Measurements from ENCODE around the gene PRKACG. TPM values are rescaled to one million over a fixed set of nuclear protein-coding genes. Genes with fewer than 3 reads are reported as not detected.

Gene PRKACG
- total and polyA plus RNA-seq, 2 donors = not detected

GRCh38 chr9:68980341-68980914, 33.5 kb downstream of the PRKACG start:
- Histone ChIP-seq H3K27ac (ENCODE audit: low read depth in 1 of 2, low read length in 1 of 2) (no peak overlapping the region), H3K9me3 (ENCODE audit: control insufficient read depth in 2 of 2, insufficient read depth in 1 of 2, low read length in 1 of 2) (no peaks in the 10 kb centered on the region), H3K4me1 (ENCODE audit: control insufficient read depth in 2 of 2, insufficient read depth in 2 of 2, low read length in 2 of 2) (peaks cover 0 to 3% of the 10 kb centered on the region in 2 donors), H3K4me3 (ENCODE audit: low read length in 2 of 2) (no peak overlapping the region), H3K27me3 (ENCODE audit: control insufficient read depth in 2 of 2, insufficient read depth in 1 of 2, low read length in 1 of 2) (no peaks in the 10 kb centered on the region), H3K36me3 (ENCODE audit: control insufficient read depth in 2 of 2, insufficient read depth in 2 of 2, low read length in 1 of 2) (no peaks in the 10 kb centered on the region)
- DNase-seq (ENCODE audit: low read depth in 6 of 9, low spot score in 9 of 9) = no peak
- WGBS = 89% methylated on average over 3 of the region's 3 CpGs

DNA sequence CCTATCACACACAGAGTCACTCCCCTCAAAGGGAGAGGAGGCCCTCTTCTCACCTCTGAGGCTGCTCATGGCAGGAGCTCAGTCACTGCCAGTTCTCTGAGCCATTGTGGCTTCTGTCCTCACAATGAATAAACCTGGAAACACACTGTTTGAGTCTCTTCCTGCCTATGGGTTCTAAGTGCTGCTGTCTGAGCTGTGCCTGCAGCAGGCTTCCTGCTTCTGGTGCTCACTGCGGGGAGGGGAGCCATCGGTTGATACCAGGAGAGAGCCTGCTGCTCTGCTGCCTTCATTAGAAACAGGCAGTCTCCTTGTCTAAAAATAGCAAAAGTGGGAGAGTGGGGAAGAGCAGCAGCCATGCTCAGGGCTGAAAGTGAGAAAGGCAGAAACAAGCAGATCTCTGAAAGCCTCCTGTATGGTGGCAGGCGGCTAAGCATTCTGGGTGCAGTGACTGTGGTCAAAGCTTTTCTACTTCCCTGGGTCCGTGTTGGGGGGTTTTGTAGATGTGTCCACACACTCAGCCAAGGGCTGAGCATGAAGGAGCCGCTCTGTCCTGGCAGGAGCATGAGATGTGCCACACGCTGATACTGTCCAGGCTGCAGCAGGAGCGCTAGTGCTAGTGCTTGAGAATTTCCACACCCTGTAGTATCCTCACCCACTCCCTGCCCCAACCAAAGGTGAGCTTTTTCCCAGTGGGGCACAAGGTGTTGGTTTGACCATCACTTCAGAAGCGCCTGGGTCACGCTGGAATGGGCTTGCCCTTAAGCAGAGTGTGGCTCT, 34.2 kb downstream of the PRKACG start:
- Histone ChIP-seq H3K27me3 (ENCODE audit: control insufficient read depth in 2 of 2, insufficient read depth in 1 of 2, low read length in 1 of 2) (no peaks in the 10 kb centered on the region), H3K4me1 (ENCODE audit: control insufficient read depth in 2 of 2, insufficient read depth in 2 of 2, low read length in 2 of 2) (peaks cover 0 to 3% of the 10 kb centered on the region in 2 donors), H3K9me3 (ENCODE audit: control insufficient read depth in 2 of 2, insufficient read depth in 1 of 2, low read length in 1 of 2) (no peaks in the 10 kb centered on the region), H3K4me3 (ENCODE audit: low read length in 2 of 2) (no peak overlapping the region), H3K36me3 (ENCODE audit: control insufficient read depth in 2 of 2, insufficient read depth in 2 of 2, low read length in 1 of 2) (no peaks in the 10 kb centered on the region), H3K27ac (ENCODE audit: low read depth in 1 of 2, low read length in 1 of 2) (no peak overlapping the region)
- 73% methylated on average over 9 of the region's 9 CpGs for WGBS
- DNase-seq (ENCODE audit: low read depth in 6 of 9, low spot score in 9 of 9) = peak in 1 of 9 donors; percentile 12

DNA sequence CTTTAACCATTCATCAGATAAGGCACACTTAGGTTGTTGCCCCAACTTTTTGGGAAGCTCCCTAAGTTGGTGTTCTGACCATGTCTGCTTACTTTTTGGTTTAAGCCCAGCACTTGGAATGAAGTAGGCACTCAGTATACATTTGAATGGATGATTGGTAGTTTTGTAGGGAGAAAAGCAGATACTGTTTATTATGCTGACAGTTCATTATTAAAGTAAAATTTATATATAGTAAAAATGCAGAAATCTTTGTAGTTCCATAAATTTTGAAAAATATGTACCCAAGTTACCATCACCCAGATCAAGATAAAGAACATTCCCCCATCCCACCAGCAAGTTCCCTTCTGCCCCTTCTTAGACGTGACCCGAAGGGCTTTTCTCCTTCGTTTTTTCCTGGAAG, 35.4 kb downstream of the PRKACG start:
- Histone ChIP-seq H3K27ac (ENCODE audit: low read depth in 1 of 2, low read length in 1 of 2) (no peak overlapping the region), H3K27me3 (ENCODE audit: control insufficient read depth in 2 of 2, insufficient read depth in 1 of 2, low read length in 1 of 2) (no peaks in the 10 kb centered on the region), H3K4me1 (ENCODE audit: control insufficient read depth in 2 of 2, insufficient read depth in 2 of 2, low read length in 2 of 2) (peaks cover 0 to 3% of the 10 kb centered on the region in 2 donors), H3K9me3 (ENCODE audit: control insufficient read depth in 2 of 2, insufficient read depth in 1 of 2, low read length in 1 of 2) (no peaks in the 10 kb centered on the region), H3K4me3 (ENCODE audit: low read length in 2 of 2) (no peak overlapping the region), H3K36me3 (ENCODE audit: control insufficient read depth in 2 of 2, insufficient read depth in 2 of 2, low read length in 1 of 2) (no peaks in the 10 kb centered on the region)
- WGBS = 96% methylated on average over 3 of the region's 3 CpGs
- no peak for DNase-seq (ENCODE audit: low read depth in 6 of 9, low spot score in 9 of 9)

- DNase-seq (ENCODE audit: low read depth in 6 of 9, low spot score in 9 of 9) = no peak
- H3K36me3 ChIP-seq (ENCODE audit: control insufficient read depth in 2 of 2, insufficient read depth in 2 of 2, low read length in 1 of 2) = no peaks in the 10 kb centered on the region
- H3K27ac ChIP-seq (ENCODE audit: low read depth in 1 of 2, low read length in 1 of 2) = no peak overlapping the region
- H3K27me3 ChIP-seq (ENCODE audit: control insufficient read depth in 2 of 2, insufficient read depth in 1 of 2, low read length in 1 of 2) = no peaks in the 10 kb centered on the region
- peaks cover 0 to 3% of the 10 kb centered on the region in 2 donors for H3K4me1 ChIP-seq (ENCODE audit: control insufficient read depth in 2 of 2, insufficient read depth in 2 of 2, low read length in 2 of 2)
- H3K4me3 ChIP-seq (ENCODE audit: low read length in 2 of 2) = no peak overlapping the region
- WGBS = 76% methylated on average over 4 of the region's 4 CpGs
- no peaks in the 10 kb centered on the region for H3K9me3 ChIP-seq (ENCODE audit: control insufficient read depth in 2 of 2, insufficient read depth in 1 of 2, low read length in 1 of 2)
These were observed 35.8 kb downstream of the PRKACG start for GRCh38 chr9:68978066-68978465.

GRCh38 chr9:68975365-68976043, 38.4 kb downstream of the PRKACG start:
- WGBS = 67% methylated on average over 5 of the region's 5 CpGs
- Histone ChIP-seq H3K9me3 (ENCODE audit: control insufficient read depth in 2 of 2, insufficient read depth in 1 of 2, low read length in 1 of 2) (no peaks in the 10 kb centered on the region), H3K27me3 (ENCODE audit: control insufficient read depth in 2 of 2, insufficient read depth in 1 of 2, low read length in 1 of 2) (no peaks in the 10 kb centered on the region), H3K4me3 (ENCODE audit: low read length in 2 of 2) (no peak overlapping the region), H3K4me1 (ENCODE audit: control insufficient read depth in 2 of 2, insufficient read depth in 2 of 2, low read length in 2 of 2) (no peaks in the 10 kb centered on the region), H3K36me3 (ENCODE audit: control insufficient read depth in 2 of 2, insufficient read depth in 2 of 2, low read length in 1 of 2) (no peaks in the 10 kb centered on the region), H3K27ac (ENCODE audit: low read depth in 1 of 2, low read length in 1 of 2) (no peak overlapping the region)
- no peak for DNase-seq (ENCODE audit: low read depth in 6 of 9, low spot score in 9 of 9)

GRCh38 chr9:68974901-68975300, 39.0 kb downstream of the PRKACG start:
- Histone ChIP-seq H3K9me3 (ENCODE audit: control insufficient read depth in 2 of 2, insufficient read depth in 1 of 2, low read length in 1 of 2) (no peaks in the 10 kb centered on the region), H3K27ac (ENCODE audit: low read depth in 1 of 2, low read length in 1 of 2) (no peak overlapping the region), H3K36me3 (ENCODE audit: control insufficient read depth in 2 of 2, insufficient read depth in 2 of 2, low read length in 1 of 2) (no peaks in the 10 kb centered on the region), H3K4me1 (ENCODE audit: control insufficient read depth in 2 of 2, insufficient read depth in 2 of 2, low read length in 2 of 2) (no peaks in the 10 kb centered on the region), H3K4me3 (ENCODE audit: low read length in 2 of 2) (no peak overlapping the region), H3K27me3 (ENCODE audit: control insufficient read depth in 2 of 2, insufficient read depth in 1 of 2, low read length in 1 of 2) (no peaks in the 10 kb centered on the region)
- 87% methylated on average over 3 of the region's 3 CpGs for WGBS
- DNase-seq (ENCODE audit: low read depth in 6 of 9, low spot score in 9 of 9) = no peak

GRCh38 chr9:68974431-68974830, 39.5 kb downstream of the PRKACG start:
- H3K4me3 ChIP-seq (ENCODE audit: low read length in 2 of 2) = no peak overlapping the region
- 82% methylated on average over 5 of the region's 5 CpGs for WGBS
- H3K36me3 ChIP-seq (ENCODE audit: control insufficient read depth in 2 of 2, insufficient read depth in 2 of 2, low read length in 1 of 2) = no peaks in the 10 kb centered on the region
- no peak for DNase-seq (ENCODE audit: low read depth in 6 of 9, low spot score in 9 of 9)
- no peaks in the 10 kb centered on the region for H3K27me3 ChIP-seq (ENCODE audit: control insufficient read depth in 2 of 2, insufficient read depth in 1 of 2, low read length in 1 of 2)
- H3K4me1 ChIP-seq (ENCODE audit: control insufficient read depth in 2 of 2, insufficient read depth in 2 of 2, low read length in 2 of 2) = no peaks in the 10 kb centered on the region
- H3K9me3 ChIP-seq (ENCODE audit: control insufficient read depth in 2 of 2, insufficient read depth in 1 of 2, low read length in 1 of 2) = no peaks in the 10 kb centered on the region
- no peak overlapping the region for H3K27ac ChIP-seq (ENCODE audit: low read depth in 1 of 2, low read length in 1 of 2)

GRCh38 chr9:68973619-68974018, 40.3 kb downstream of the PRKACG start:
- Histone ChIP-seq H3K4me3 (ENCODE audit: low read length in 2 of 2) (no peak overlapping the region), H3K27ac (ENCODE audit: low read depth in 1 of 2, low read length in 1 of 2) (no peak overlapping the region)

DNA sequence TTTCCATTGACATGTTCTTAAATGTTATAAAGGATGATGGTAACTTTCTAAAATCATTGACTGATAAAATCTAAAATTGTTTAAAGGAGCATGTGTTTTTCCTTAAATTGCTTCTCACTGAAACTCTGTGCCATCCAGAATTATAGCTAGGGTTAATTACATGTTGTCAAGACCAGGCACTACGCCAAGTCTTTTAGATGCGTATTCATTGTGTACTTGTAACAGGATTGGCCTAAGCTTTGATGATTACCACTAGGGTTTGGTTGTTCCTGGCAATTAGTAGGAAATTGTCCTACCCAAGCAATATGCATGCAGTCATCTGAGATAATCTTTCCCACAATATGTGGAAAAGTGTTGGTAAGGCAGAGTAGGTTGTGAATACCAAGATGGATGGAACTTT, 43.8 kb downstream of the PRKACG start:
- no peaks in the 10 kb centered on the region for H3K4me1 ChIP-seq (ENCODE audit: control insufficient read depth in 2 of 2, insufficient read depth in 2 of 2, low read length in 2 of 2)
- no peaks in the 10 kb centered on the region for H3K27me3 ChIP-seq (ENCODE audit: control insufficient read depth in 2 of 2, insufficient read depth in 1 of 2, low read length in 1 of 2)
- 92% methylated on average over 2 of the region's 2 CpGs for WGBS
- no peak overlapping the region for H3K27ac ChIP-seq (ENCODE audit: low read depth in 1 of 2, low read length in 1 of 2)
- no peaks in the 10 kb centered on the region for H3K9me3 ChIP-seq (ENCODE audit: control insufficient read depth in 2 of 2, insufficient read depth in 1 of 2, low read length in 1 of 2)
- no peak for DNase-seq (ENCODE audit: low read depth in 6 of 9, low spot score in 9 of 9)
- no peaks in the 10 kb centered on the region for H3K36me3 ChIP-seq (ENCODE audit: control insufficient read depth in 2 of 2, insufficient read depth in 2 of 2, low read length in 1 of 2)
- H3K4me3 ChIP-seq (ENCODE audit: low read length in 2 of 2) = no peak overlapping the region

More at GRCh38 chr9:68973619-68974018, 40.3 kb downstream of the PRKACG start:
- Histone ChIP-seq H3K27me3 (ENCODE audit: control insufficient read depth in 2 of 2, insufficient read depth in 1 of 2, low read length in 1 of 2) (no peaks in the 10 kb centered on the region), H3K9me3 (ENCODE audit: control insufficient read depth in 2 of 2, insufficient read depth in 1 of 2, low read length in 1 of 2) (no peaks in the 10 kb centered on the region), H3K4me1 (ENCODE audit: control insufficient read depth in 2 of 2, insufficient read depth in 2 of 2, low read length in 2 of 2) (no peaks in the 10 kb centered on the region), H3K36me3 (ENCODE audit: control insufficient read depth in 2 of 2, insufficient read depth in 2 of 2, low read length in 1 of 2) (no peaks in the 10 kb centered on the region)
- DNase-seq (ENCODE audit: low read depth in 6 of 9, low spot score in 9 of 9) = no peak
- WGBS = 98% methylated on average over 3 of the region's 3 CpGs

All from thymus (tissue), 11 donors.